K562 (cell line): ENCODE results near the gene CACNB2. TPM values are rescaled to one million over a fixed set of nuclear protein-coding genes. Genes with fewer than 3 reads are reported as not detected.

Experiments
- ATAC-seq: fragments of 200-7000 bp; cut with Tn5 transposase; 3 replicates; pipeline ENCODE4 v1.9.1; 2020; ENCODE audit warnings: moderate library complexity
- BruUV-seq: library from RNA; stranded (reverse); fragments of 400-500 nt; replicated peaks from 2 replicates; lab custom pipeline; 2021; lab: Mats Ljungman, UMichigan
- CTCF ChIA-PET: fragments of 300-600 bp; formaldehyde crosslinking; extraction: SDS; loops from one replicate; lab custom pipeline; 2021; ENCODE audit warnings: low intra/inter-chr PET ratio; lab: Yijun Ruan, JAX
- POLR2A ChIA-PET: fragments of 300-600, 350-650 bp; sonication (Branson Sonifier 250); formaldehyde crosslinking; extraction: SDS; loops from one replicate; lab custom pipeline; 2021; ENCODE audit warnings: antibody characterized with exemption, inconsistent platforms; lab: Yijun Ruan, JAX
- DNase-seq, 4 experiments: peaks; one replicate each; pipeline versions ENCODE4 v3.0.0 to v3.0.0-alpha.2; 2011 to 2018; ENCODE audit warnings: low spot score in 3 of 4, mixed read lengths in 3 of 4; ENCODE audit errors: extremely low read depth in 1 of 4
- FAIRE-seq: peaks from 2 replicates; lab custom pipeline; 2011; peaks lifted over from hg19 to GRCh38; lab: Jason Lieb, UNC
- H2AFZ ChIP-seq: 2 replicates; pipeline ENCODE4 v1.6.0; 2011; ENCODE audit warnings: low read depth, low read length, control low read depth, inconsistent platforms
- H3K27ac ChIP-seq: fragments of 200-600 bp; 3 replicates; pipeline ENCODE4 v1.8.0; 2011; ENCODE audit warnings: low read depth, mild to moderate bottlenecking, control low read depth, inconsistent platforms, low read length, moderate library complexity, mixed read lengths; ENCODE audit errors: extremely low read depth
- H3K27me3 ChIP-seq, 2 experiments: fragments of 300-600 bp in 1 of 2; 2 replicates in 1 of 2; 3 replicates in 1 of 2; pipeline versions ENCODE4 v1.6.0 to v1.8.0; 2011; ENCODE audit warnings: inconsistent platforms in 2 of 2, low read length in 2 of 2, mild to moderate bottlenecking in 1 of 2, mixed read lengths in 1 of 2, moderate library complexity in 1 of 2; ENCODE audit not compliant: control insufficient read depth in 2 of 2, insufficient read depth in 2 of 2
- H3K36me3 ChIP-seq: fragments of 300-600 bp; 3 replicates; pipeline ENCODE4 v1.8.0; 2011; ENCODE audit warnings: mild to moderate bottlenecking, low read length, inconsistent platforms; ENCODE audit not compliant: control insufficient read depth, insufficient read depth
- H3K4me1 ChIP-seq, 2 experiments: fragments of 200-600 bp in 1 of 2; replicated peaks in 1 of 2; 2 replicates in 1 of 2; 3 replicates in 1 of 2; pipeline versions ENCODE4 v1.5.1 to v1.8.0; 2011; ENCODE audit warnings: inconsistent platforms in 2 of 2, low read length in 2 of 2, mild to moderate bottlenecking in 1 of 2, mixed read lengths in 1 of 2, moderate library complexity in 1 of 2; ENCODE audit not compliant: control insufficient read depth in 2 of 2, insufficient read depth in 2 of 2
- H3K4me2 ChIP-seq: 2 replicates; pipeline ENCODE4 v1.6.1; 2011; ENCODE audit warnings: low read length, control low read depth, inconsistent platforms, mixed read lengths; ENCODE audit not compliant: insufficient read depth
- H3K4me3 ChIP-seq: fragments of 200-600 bp; sonication (generic), shearing (Covaris generic); 2 replicates; pipeline ENCODE4 v1.5.1; 2016; ENCODE audit warnings: control low read depth, inconsistent platforms
- H3K79me2 ChIP-seq: fragments of 200-600 bp; 3 replicates; pipeline ENCODE4 v1.8.0; 2011; ENCODE audit warnings: low read length, inconsistent platforms; ENCODE audit not compliant: control insufficient read depth, insufficient read depth
- H3K9ac ChIP-seq, 2 experiments: 2 replicates each; pipeline versions ENCODE4 v1.6.0 to v1.6.1; 2011; ENCODE audit warnings: low read depth in 2 of 2, low read length in 2 of 2, control low read depth in 1 of 2, inconsistent platforms in 1 of 2, mild to moderate bottlenecking in 1 of 2, mixed read lengths in 1 of 2; ENCODE audit not compliant: insufficient read depth in 1 of 2
- H3K9me1 ChIP-seq: one replicate; pipeline ENCODE4 v1.6.0; 2011; ENCODE audit warnings: inconsistent platforms, mild to moderate bottlenecking, low read length, moderate library complexity; ENCODE audit not compliant: control insufficient read depth, insufficient read depth
- H3K9me3 ChIP-seq: replicated peaks from 2 replicates; pipeline ENCODE4 v1.5.1; 2011; ENCODE audit warnings: low read depth, low read length, inconsistent platforms; ENCODE audit not compliant: control insufficient read depth, insufficient read depth
- H4K20me1 ChIP-seq: replicated peaks from 2 replicates; pipeline ENCODE4 v1.6.1; 2011; ENCODE audit warnings: low read length, inconsistent platforms, mixed read lengths; ENCODE audit not compliant: control insufficient read depth, insufficient read depth
- FOXJ3 ChIP-seq: sonication (generic); formaldehyde crosslinking; IDR thresholded peaks from 2 replicates; pipeline ENCODE4 v1.4.0; 2020; ENCODE audit warnings: mild to moderate bottlenecking, missing genetic modification reagents
- FOXK2 ChIP-seq, 2 experiments: fragments of 450-650 bp; IDR thresholded peaks in 1 of 2; conservative IDR thresholded peaks in 1 of 2; 2 replicates each; pipeline ENCODE4 v1.6.1; 2016; ENCODE audit warnings: low read depth in 2 of 2, mild to moderate bottlenecking in 1 of 2
- FOXP1 ChIP-seq: sonication (generic); formaldehyde crosslinking; IDR thresholded peaks from 2 replicates; pipeline ENCODE4 v1.8.0; 2022; ENCODE audit warnings: mild to moderate bottlenecking, missing genetic modification reagents
- HDAC3 ChIP-seq: fragments of 450-650 bp; IDR thresholded peaks from 2 replicates; pipeline ENCODE4 v1.6.1; 2018; ENCODE audit warnings: borderline replicate concordance, mild to moderate bottlenecking, moderate library complexity; ENCODE audit not compliant: partially characterized antibody
- HEY1 ChIP-seq: fragments of 250-450 bp; sonication (Bioruptor Pico); IDR thresholded peaks from 2 replicates; pipeline ENCODE4 v1.5.0; 2020; ENCODE audit warnings: mild to moderate bottlenecking, moderate library complexity, borderline replicate concordance
- KHSRP ChIP-seq: fragments of 450-650 bp; IDR thresholded peaks from 2 replicates; pipeline ENCODE4 v1.6.1; 2017
- NELFE ChIP-seq: IDR thresholded peaks from 2 replicates; pipeline ENCODE4 v1.6.1; 2011; ENCODE audit warnings: mild to moderate bottlenecking; ENCODE audit not compliant: insufficient read depth, insufficient read length
- POLR2B ChIP-seq: fragments of 450-650 bp; IDR thresholded peaks from 2 replicates; pipeline ENCODE4 v1.6.1; 2018; ENCODE audit warnings: low read depth; ENCODE audit not compliant: partially characterized antibody
- PTRF ChIP-seq: fragments of 450-650 bp; IDR thresholded peaks from 2 replicates; pipeline ENCODE4 v1.6.1; 2016; ENCODE audit warnings: mild to moderate bottlenecking, missing genetic modification characterization, missing compliant biosample characterization
- SP2 ChIP-seq: IDR thresholded peaks from 2 replicates; pipeline ENCODE4 v1.6.1; 2011; ENCODE audit warnings: mild to moderate bottlenecking, low read depth, low read length, moderate library complexity; ENCODE audit not compliant: poor library complexity, severe bottlenecking; ENCODE audit errors: extremely low read depth
- TRIM28 ChIP-seq: fragments of 450-650 bp; IDR thresholded peaks from 2 replicates; pipeline ENCODE4 v1.6.1; 2017
- ZFP36 ChIP-seq: fragments of 150-350 bp; IDR thresholded peaks from 2 replicates; pipeline ENCODE4 v1.6.1; 2018; ENCODE audit warnings: low read length, low read depth; ENCODE audit not compliant: partially characterized antibody
- ZNF175 ChIP-seq: fragments of 200-800 bp; sonication (Bioruptor generic); IDR thresholded peaks from 2 replicates; pipeline ENCODE4 v1.6.1; 2016; ENCODE audit warnings: low read depth, mild to moderate bottlenecking, missing genetic modification characterization, missing compliant biosample characterization
- ZNF311 ChIP-seq: fragments of 250-450 bp; sonication (Bioruptor Pico); IDR thresholded peaks from 2 replicates; pipeline ENCODE4 v1.4.0; 2020; ENCODE audit warnings: mild to moderate bottlenecking, moderate library complexity
- ZNF780A ChIP-seq: fragments of 250-450 bp; sonication (Bioruptor Pico); IDR thresholded peaks from 2 replicates; pipeline ENCODE4 v1.5.0; 2021; ENCODE audit warnings: mild to moderate bottlenecking
- WGBS: fragments of 100-300 bp; shearing (Covaris generic); methylation state at CpG from one replicate; pipeline ENCODE4 v1.1.6; 2016; ENCODE audit warnings: low coverage, mixed read lengths; ENCODE audit not compliant: insufficient coverage; ENCODE audit errors: missing lambda C conversion rate; 5-methylcytosine and 5-hydroxymethylcytosine counted together
- in situ Hi-C: fragments of 300-500 bp; cut with MboI; formaldehyde crosslinking; loops from 4 replicates; pipeline ENCODE4 v1.15.0; 2018; ENCODE audit warnings: inconsistent platforms, mixed read lengths
- intact Hi-C: fragments of 100-400 bp; cut with micrococcal nuclease; formaldehyde crosslinking; loops from 2 replicates; pipeline ENCODE4 v1.14.2; 2022
- polyA plus RNA-seq, 8 experiments: library from polyadenylated mRNA; depleted of rRNA in 4 of 8; stranded (reverse) in 5 of 8; unstranded in 3 of 8; fragments of >200 nt; fragmentation: Nextera tagmentation in 2 of 8; fragmentation: Illumina TruSeq in 1 of 8; extraction: Ambion mirVana in 2 of 8; extraction: Trizol in 1 of 8; gene quantifications; 2 replicates each; pipeline versions ENCODE4 v1.2.1 to v1.2.3, GENCODE V29; 2011 to 2014; ENCODE audit warnings: inconsistent platforms in 1 of 8, missing spikeins in 1 of 8
- total RNA-seq, 7 experiments: library from RNA; depleted of rRNA in 6 of 7; stranded (reverse); fragments of >200 nt in 6 of 7; fragmentation: Illumina TruSeq in 2 of 7; extraction: Trizol in 2 of 7; gene quantifications; 2 replicates each; pipeline versions ENCODE4 v1.2.1 to v1.2.3, GENCODE V29; 2011 to 2021; ENCODE audit warnings: low replicate concordance in 1 of 7
- TF ChIP-seq, protein P1 (sequence below): fragments of 250-450 bp; sonication (Bioruptor Pico); IDR thresholded peaks from 2 replicates; pipeline ENCODE4 v1.4.0; 2020; ENCODE audit warnings: mild to moderate bottlenecking, moderate library complexity

Gene CACNB2
- total and polyA plus RNA-seq, 9 of the 15 experiments (the other 6 are each of a cell fraction or from before 2014, with no cell fraction given): 1.8 to 2.2 TPM; not detected in 7

DNA sequence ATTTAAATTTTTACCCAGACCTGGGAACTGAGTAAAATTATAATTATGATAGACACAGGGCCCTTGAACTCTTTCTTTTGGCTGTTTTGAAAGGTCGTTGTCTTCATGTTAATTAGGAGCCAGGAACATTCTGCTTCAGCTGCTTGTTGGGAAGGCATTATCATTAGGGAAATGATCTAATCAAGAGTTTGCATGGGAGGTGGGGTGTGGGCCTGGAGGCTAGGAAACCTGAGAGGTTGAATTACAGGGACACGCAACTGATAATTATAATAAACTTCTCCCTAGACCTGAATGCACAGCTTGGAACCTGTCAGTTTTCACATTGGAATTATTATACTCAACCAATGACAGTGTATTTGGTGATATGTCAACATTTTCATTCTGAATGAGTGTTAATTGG, 237.7 kb downstream of the CACNB2 start:
- in situ Hi-C loops (no loop called here), intact Hi-C loops (no loop called here)
- Histone ChIP-seq H2AFZ (no peak overlapping the region), H3K4me3 (no peak overlapping the region), H3K79me2 (no peaks in the 10 kb centered on the region), H3K27me3 (no peaks in the 10 kb centered on the region; a peak in 1 of 5 replicates), H3K27ac (no peak overlapping the region), H3K4me2 (no peak overlapping the region), H3K36me3 (no peaks in the 10 kb centered on the region), H3K9me1 (no peaks in the 10 kb centered on the region), H4K20me1 (no peaks in the 10 kb centered on the region), H3K9me3 (peaks cover 1% of the 10 kb centered on the region; the same call in 1 of the 2 replicates), H3K9ac (no peak overlapping the region), H3K4me1 (no peaks in the 10 kb centered on the region)
- TF ChIP-seq PTRF (no peak), KHSRP (no peak), POLR2B (no peak), HEY1 (CRISPR knock-in tag) (no peak), FOXP1 (no peak), ZFP36 (no peak), ZNF780A (no peak), ZNF311 (CRISPR knock-in tag) (no peak)
- no TSS peak for BruUV-seq
- ATAC-seq: no peak
- 0% methylated on average over 2 of the region's 2 CpGs for WGBS
- CTCF ChIA-PET: no interaction called here
- FAIRE-seq: no peak
- DNase-seq: no peak
- POLR2A ChIA-PET: no interaction called here

DNA sequence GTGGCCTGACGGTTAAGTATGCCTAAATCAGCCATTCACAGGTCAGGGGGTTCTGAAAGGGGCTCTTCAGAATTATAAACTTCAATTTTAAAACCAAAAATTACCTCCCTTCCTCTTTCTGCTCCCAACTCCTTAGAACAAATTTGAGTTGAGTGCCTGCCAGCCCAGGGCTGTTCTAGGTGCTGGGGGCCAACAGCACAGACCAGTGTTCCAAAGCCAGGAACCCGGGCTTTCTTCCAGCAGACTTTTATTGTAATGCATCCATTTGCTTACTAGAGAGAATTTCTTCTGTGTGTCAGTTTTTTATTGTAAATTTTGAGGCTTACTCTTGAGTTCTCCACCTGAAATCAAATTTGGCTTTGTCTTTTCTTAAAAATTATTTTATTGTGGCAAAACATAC, 238.5 kb downstream of the CACNB2 start:
- H3K79me2 ChIP-seq: no peaks in the 10 kb centered on the region
- no peak overlapping the region for H3K4me3 ChIP-seq
- H3K27ac ChIP-seq: no peak overlapping the region
- intact Hi-C loops: no loop called here
- H3K4me2 ChIP-seq: no peak overlapping the region
- H3K36me3 ChIP-seq: no peaks in the 10 kb centered on the region
- no peak for DNase-seq
- 0% methylated on average over 2 of the region's 2 CpGs for WGBS
- TF ChIP-seq TRIM28: no peak
- no peak for TF ChIP-seq SP2
- TF ChIP-seq, protein P1, sequence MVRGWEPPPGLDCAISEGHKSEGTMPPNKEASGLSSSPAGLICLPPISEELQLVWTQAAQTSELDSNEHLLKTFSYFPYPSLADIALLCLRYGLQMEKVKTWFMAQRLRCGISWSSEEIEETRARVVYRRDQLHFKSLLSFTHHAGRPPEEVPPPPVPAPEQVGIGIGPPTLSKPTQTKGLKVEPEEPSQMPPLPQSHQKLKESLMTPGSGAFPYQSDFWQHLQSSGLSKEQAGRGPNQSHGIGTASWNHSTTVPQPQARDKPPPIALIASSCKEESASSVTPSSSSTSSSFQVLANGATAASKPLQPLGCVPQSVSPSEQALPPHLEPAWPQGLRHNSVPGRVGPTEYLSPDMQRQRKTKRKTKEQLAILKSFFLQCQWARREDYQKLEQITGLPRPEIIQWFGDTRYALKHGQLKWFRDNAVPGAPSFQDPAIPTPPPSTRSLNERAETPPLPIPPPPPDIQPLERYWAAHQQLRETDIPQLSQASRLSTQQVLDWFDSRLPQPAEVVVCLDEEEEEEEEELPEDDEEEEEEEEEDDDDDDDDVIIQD: no peak
- no peak for TF ChIP-seq HDAC3
- no peak for TF ChIP-seq FOXJ3
- TF ChIP-seq FOXK2 (conservative IDR thresholded peaks at IDR 0.05 in 1 of 2, IDR thresholded peaks at IDR 0.05 in 1 of 2; ENCODE audit: low read depth in 2 of 2): no peak
- no peak for TF ChIP-seq NELFE
- no peak for TF ChIP-seq ZNF175 (CRISPR knock-in tag)
- FAIRE-seq: no peak
- BruUV-seq: no TSS peak
- CTCF ChIA-PET: no interaction called here
- H2AFZ ChIP-seq: no peak overlapping the region
- H3K9ac ChIP-seq: no peak overlapping the region
- peaks cover 1% of the 10 kb centered on the region; the same call in 1 of the 2 replicates for H3K9me3 ChIP-seq
- no peaks in the 10 kb centered on the region; a peak in 2 of 5 replicates for H3K27me3 ChIP-seq
- no peak for ATAC-seq
- no peaks in the 10 kb centered on the region for H3K9me1 ChIP-seq
- H3K4me1 ChIP-seq: no peaks in the 10 kb centered on the region
- POLR2A ChIA-PET: no interaction called here
- H4K20me1 ChIP-seq: no peaks in the 10 kb centered on the region
- in situ Hi-C loops: no loop called here
